Measurements from ENCODE around the gene SLC43A2.

The SLC43A2 gene

DNA sequence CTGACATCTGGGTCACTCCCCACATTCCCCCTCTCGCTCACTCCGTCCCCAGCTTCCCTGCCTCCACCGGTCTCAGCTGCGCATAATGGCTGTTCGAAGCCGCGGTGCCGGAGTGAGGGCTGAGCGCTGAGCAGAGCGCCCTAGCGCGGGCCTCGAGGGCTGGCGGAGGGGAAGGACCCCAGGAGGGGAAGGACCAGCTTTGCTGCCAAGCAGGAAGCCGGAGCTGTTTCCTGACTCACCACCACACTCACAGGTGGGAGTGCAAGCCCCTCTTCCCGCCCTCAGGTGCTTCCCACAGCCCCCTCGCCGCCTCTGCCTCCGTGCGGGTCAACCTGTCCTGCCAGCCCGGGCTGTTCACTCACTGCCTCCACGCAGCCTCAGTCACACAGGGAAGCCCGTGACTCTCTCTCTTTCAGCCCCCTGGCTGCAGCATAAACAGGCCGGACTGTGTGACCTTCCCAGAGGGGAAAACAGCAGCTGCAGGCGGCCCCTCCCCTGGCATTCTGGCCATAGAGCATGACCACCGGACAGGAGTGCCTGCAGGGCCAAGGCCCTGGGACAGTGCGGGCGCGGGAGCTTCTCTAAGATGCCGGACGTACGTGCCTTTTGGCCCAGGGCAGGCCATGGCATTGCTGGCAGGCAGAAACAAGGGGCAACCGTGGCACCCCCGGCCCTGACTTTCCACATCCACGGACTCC, 23.7 kb downstream of the SLC43A2 start:
- DNase-seq (ENCODE audit: low read depth, low spot score), result no peak
- peaks cover 4% of the 10 kb centered on the region for H3K4me1 ChIP-seq (ENCODE audit: insufficient read depth, insufficient read length)
- H3K27me3 ChIP-seq (ENCODE audit: insufficient read depth, insufficient read length), result no peaks in the 10 kb centered on the region
- H3K36me3 ChIP-seq (ENCODE audit: insufficient read depth, insufficient read length, low read length), result no peaks in the 10 kb centered on the region
- TF ChIP-seq YY1 (IDR thresholded peaks at IDR 0.05; ENCODE audit: insufficient read depth, insufficient read length) (no peak), SUZ12 (IDR thresholded peaks at IDR 0.05; ENCODE audit: extremely low read depth, insufficient read depth, insufficient read length) (no peak), ZNF274 (IDR thresholded peaks at IDR 0.05; ENCODE audit: low read depth, low read length) (no peak)
- no peak overlapping the region for H3K9ac ChIP-seq (ENCODE audit: insufficient read length, low read depth)
- H3K9me3 ChIP-seq (ENCODE audit: insufficient read depth, low read length), result peaks cover 10% of the 10 kb centered on the region
- no peak overlapping the region for H3K4me3 ChIP-seq (ENCODE audit: insufficient read length, low read depth)

DNA sequence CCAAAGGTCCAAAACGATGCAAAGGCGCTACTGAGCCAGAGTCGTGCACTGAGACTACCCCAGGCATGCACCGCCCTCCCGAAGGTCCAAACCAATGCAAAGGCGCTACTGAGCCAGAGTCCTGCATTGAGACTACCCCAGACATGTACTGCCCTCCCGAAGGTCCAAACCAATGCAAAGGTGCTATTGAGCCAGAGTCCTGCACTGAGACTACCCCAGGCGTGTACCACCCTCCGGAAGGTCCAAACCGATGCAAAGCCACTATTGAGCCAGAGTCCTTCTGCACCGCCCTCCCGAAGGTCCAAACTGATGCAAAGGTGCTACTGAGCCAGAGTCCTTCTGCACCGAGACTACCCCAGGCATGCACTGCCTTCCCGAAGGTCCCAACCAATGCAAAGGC, 27.1 kb downstream of the SLC43A2 start:
- Histone ChIP-seq H3K9me3 (ENCODE audit: insufficient read depth, low read length) (peaks cover 10% of the 10 kb centered on the region), H3K4me3 (ENCODE audit: insufficient read length, low read depth) (no peak overlapping the region), H3K27me3 (ENCODE audit: insufficient read depth, insufficient read length) (no peaks in the 10 kb centered on the region), H3K4me1 (ENCODE audit: insufficient read depth, insufficient read length) (peaks cover 4% of the 10 kb centered on the region), H3K9ac (ENCODE audit: insufficient read length, low read depth) (no peak overlapping the region), H3K36me3 (ENCODE audit: insufficient read depth, insufficient read length, low read length) (no peaks in the 10 kb centered on the region)
- TF ChIP-seq YY1 (IDR thresholded peaks at IDR 0.05; ENCODE audit: insufficient read depth, insufficient read length), result no peak
- TF ChIP-seq SUZ12 (IDR thresholded peaks at IDR 0.05; ENCODE audit: extremely low read depth, insufficient read depth, insufficient read length), result no peak
- no peak for TF ChIP-seq ZNF274 (IDR thresholded peaks at IDR 0.05; ENCODE audit: low read depth, low read length)
- no peak for DNase-seq (ENCODE audit: low read depth, low spot score)

DNA sequence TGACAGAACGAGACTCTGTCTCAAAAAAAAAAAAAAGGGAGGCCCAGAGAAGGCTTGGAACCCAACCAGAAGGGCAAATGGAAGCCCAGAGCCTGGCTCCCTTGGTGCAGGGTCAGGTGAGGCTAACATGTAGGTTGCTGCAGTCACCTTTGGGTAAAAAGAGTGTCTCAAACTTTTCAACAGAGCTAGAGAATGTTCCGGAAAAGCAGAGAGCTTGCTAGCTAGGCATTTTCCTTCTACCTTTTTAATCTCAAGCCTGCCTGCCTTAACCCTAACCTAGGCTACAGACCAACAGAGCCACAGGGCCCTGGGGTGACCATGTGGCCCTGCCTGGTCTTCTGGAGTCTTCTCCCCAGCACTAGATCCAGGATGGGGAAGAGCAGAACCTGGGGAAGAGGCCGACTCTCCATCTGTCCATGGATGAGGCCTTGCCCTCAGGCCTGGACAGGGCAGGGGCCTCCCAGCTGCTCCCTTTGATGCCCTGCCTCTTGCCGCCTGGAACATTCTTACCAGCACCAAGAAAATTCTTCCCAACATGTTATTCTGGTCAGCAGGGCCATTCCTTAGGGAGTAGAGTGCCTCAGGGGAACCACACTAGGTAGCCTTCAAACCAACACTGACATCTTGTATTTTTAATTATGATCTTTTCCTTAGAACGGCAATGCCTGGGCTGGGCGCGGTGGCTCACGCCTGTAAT, 30.1 kb downstream of the SLC43A2 start:
- Histone ChIP-seq H3K36me3 (ENCODE audit: insufficient read depth, insufficient read length, low read length) (no peaks in the 10 kb centered on the region), H3K4me3 (ENCODE audit: insufficient read length, low read depth) (no peak overlapping the region), H3K4me1 (ENCODE audit: insufficient read depth, insufficient read length) (no peaks in the 10 kb centered on the region), H3K9ac (ENCODE audit: insufficient read length, low read depth) (no peak overlapping the region), H3K9me3 (ENCODE audit: insufficient read depth, low read length) (peaks cover 10% of the 10 kb centered on the region), H3K27me3 (ENCODE audit: insufficient read depth, insufficient read length) (no peaks in the 10 kb centered on the region)
- no peak for TF ChIP-seq ZNF274 (IDR thresholded peaks at IDR 0.05; ENCODE audit: low read depth, low read length)
- no peak for TF ChIP-seq YY1 (IDR thresholded peaks at IDR 0.05; ENCODE audit: insufficient read depth, insufficient read length)
- TF ChIP-seq SUZ12 (IDR thresholded peaks at IDR 0.05; ENCODE audit: extremely low read depth, insufficient read depth, insufficient read length), result no peak
- no peak for DNase-seq (ENCODE audit: low read depth, low spot score)

DNA sequence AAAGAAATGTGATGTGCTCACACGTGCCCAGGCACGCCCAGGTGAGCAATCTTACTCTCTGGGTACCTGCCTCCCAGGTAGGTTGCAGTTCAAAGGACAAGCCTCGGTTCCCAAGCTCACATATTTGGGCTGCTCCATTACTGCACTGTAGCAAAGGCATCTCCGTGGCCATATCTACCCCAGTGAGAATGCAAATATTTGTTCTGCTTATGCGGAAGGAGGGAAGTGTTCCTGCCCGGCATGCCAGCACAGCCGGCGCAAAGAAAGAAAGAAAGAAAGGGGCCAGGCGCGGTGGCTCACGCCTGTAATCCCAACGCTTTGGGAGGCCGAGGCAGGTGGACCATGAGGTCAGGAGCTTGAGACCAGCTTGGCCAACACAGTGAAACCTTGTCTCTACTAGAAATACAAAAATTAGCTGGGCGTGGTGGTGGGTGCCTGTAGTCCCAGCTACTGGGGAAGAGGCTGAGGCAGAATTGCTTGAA, 30.7 kb downstream of the SLC43A2 start:
- no peaks in the 10 kb centered on the region for H3K36me3 ChIP-seq (ENCODE audit: insufficient read depth, insufficient read length, low read length)
- no peak overlapping the region for H3K4me3 ChIP-seq (ENCODE audit: insufficient read length, low read depth)
- TF ChIP-seq SUZ12 (IDR thresholded peaks at IDR 0.05; ENCODE audit: extremely low read depth, insufficient read depth, insufficient read length) (no peak), YY1 (IDR thresholded peaks at IDR 0.05; ENCODE audit: insufficient read depth, insufficient read length) (no peak), ZNF274 (IDR thresholded peaks at IDR 0.05; ENCODE audit: low read depth, low read length) (no peak)
- peaks cover 10% of the 10 kb centered on the region for H3K9me3 ChIP-seq (ENCODE audit: insufficient read depth, low read length)
- H3K4me1 ChIP-seq (ENCODE audit: insufficient read depth, insufficient read length), result peaks cover 2% of the 10 kb centered on the region
- DNase-seq (ENCODE audit: low read depth, low spot score), result no peak
- no peaks in the 10 kb centered on the region for H3K27me3 ChIP-seq (ENCODE audit: insufficient read depth, insufficient read length)
- H3K9ac ChIP-seq (ENCODE audit: insufficient read length, low read depth), result no peak overlapping the region

DNA sequence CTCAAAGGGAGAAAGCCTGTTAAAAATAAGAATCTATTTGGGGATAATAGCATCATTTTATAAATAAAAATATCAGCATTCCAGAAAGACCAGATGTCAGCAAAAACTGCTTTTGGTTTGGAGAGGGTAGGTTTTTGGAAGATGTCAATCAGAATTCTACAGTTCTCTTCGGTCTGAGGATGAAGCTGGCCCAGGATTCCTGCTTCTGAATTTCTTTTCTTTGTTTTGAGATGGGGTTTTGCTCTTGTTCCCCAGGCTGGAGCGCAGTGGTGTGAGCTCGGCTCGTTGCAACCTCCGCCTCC, 35.1 kb downstream of the SLC43A2 start:
- Histone ChIP-seq H3K9ac (ENCODE audit: insufficient read length, low read depth) (no peak overlapping the region), H3K4me1 (ENCODE audit: insufficient read depth, insufficient read length) (peaks cover 10% of the 10 kb centered on the region), H3K4me3 (ENCODE audit: insufficient read length, low read depth) (no peak overlapping the region), H3K27me3 (ENCODE audit: insufficient read depth, insufficient read length) (no peaks in the 10 kb centered on the region), H3K9me3 (ENCODE audit: insufficient read depth, low read length) (no peaks in the 10 kb centered on the region), H3K36me3 (ENCODE audit: insufficient read depth, insufficient read length, low read length) (no peaks in the 10 kb centered on the region)
- no peak for DNase-seq (ENCODE audit: low read depth, low spot score)
- TF ChIP-seq YY1 (IDR thresholded peaks at IDR 0.05; ENCODE audit: insufficient read depth, insufficient read length), result no peak
- TF ChIP-seq ZNF274 (IDR thresholded peaks at IDR 0.05; ENCODE audit: low read depth, low read length), result no peak
- TF ChIP-seq SUZ12 (IDR thresholded peaks at IDR 0.05; ENCODE audit: extremely low read depth, insufficient read depth, insufficient read length), result no peak

DNA sequence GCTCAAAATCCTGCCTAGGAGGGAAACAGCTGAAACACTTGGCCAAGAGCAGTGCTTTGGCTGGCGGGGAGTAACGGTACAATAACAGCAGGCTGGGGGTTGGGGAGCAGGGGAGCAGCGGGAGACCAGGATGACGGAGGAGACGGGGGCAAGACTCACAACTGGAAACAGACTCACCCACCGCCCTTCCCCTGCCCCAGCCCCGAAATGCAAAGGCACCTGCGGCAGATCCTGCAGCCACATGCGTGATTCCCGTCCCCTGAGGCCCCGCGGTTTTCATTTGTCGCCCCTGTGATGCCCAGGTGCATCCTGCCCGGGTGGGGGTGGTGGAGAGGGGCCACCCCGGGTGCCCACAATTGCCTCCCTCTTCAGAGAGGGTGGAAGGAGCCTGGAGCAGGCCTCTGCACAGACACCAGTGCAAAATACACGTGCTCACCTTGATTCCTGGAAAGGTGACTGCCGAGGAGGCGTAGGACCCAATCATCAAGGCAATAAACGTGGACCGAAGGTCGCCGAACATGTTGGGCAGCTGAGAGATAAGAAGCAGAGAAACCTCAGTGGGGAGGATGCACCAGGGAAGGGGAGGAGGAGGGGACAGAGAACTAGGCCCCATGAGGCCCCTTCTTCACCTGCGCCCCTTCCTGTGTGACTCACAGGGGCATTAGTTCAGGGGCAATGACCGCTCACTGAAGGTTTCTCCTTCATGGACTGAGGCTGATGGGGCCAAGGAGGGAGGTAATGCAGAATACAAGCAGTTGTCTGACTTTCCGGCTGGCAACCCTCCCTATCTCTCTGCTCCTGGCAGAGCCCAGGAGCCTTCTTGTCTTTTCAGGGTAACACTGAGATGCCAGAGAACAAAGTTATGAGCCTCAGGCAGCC, 35.6 kb downstream of the SLC43A2 start:
- DNase-seq (ENCODE audit: low read depth, low spot score), result no peak
- no peak overlapping the region for H3K9ac ChIP-seq (ENCODE audit: insufficient read length, low read depth)
- TF ChIP-seq SUZ12 (IDR thresholded peaks at IDR 0.05; ENCODE audit: extremely low read depth, insufficient read depth, insufficient read length), result no peak
- no peak for TF ChIP-seq YY1 (IDR thresholded peaks at IDR 0.05; ENCODE audit: insufficient read depth, insufficient read length)
- no peak for TF ChIP-seq ZNF274 (IDR thresholded peaks at IDR 0.05; ENCODE audit: low read depth, low read length)
- no peaks in the 10 kb centered on the region for H3K36me3 ChIP-seq (ENCODE audit: insufficient read depth, insufficient read length, low read length)
- H3K4me3 ChIP-seq (ENCODE audit: insufficient read length, low read depth), result no peak overlapping the region
- H3K9me3 ChIP-seq (ENCODE audit: insufficient read depth, low read length), result no peaks in the 10 kb centered on the region
- H3K27me3 ChIP-seq (ENCODE audit: insufficient read depth, insufficient read length), result no peaks in the 10 kb centered on the region
- H3K4me1 ChIP-seq (ENCODE audit: insufficient read depth, insufficient read length), result peaks cover 10% of the 10 kb centered on the region
